Activated T-cell treated with anti-CD3 and anti-CD28 coated beads, Interleukin-2, amount 50 U/mL, for 1 hour (primary cell): ENCODE results near the gene KCNIP1.

Experiments
- DNase-seq: peaks from one replicate; pipeline ENCODE4 v3.0.0-alpha.2; 2020

Gene KCNIP1

GRCh38 chr5:170509348-170509660 lies 5.5 kb downstream of the KCNIP1 start:
- no peak for DNase-seq

- DNase-seq, result no peak
These were observed 6.3 kb downstream of the KCNIP1 start for GRCh38 chr5:170510126-170510525.

GRCh38 chr5:170510559-170510958 lies 6.7 kb downstream of the KCNIP1 start:
- DNase-seq, result no peak

- DNase-seq, result no peak
These were observed 7.9 kb downstream of the KCNIP1 start for GRCh38 chr5:170511551-170512258.

- DNase-seq, result no peak
These were observed 10.2 kb downstream of the KCNIP1 start for GRCh38 chr5:170513856-170514525.

- no peak for DNase-seq
These were observed 13.6 kb downstream of the KCNIP1 start for GRCh38 chr5:170517411-170517810.

- no peak for DNase-seq
These were observed 14.5 kb downstream of the KCNIP1 start for GRCh38 chr5:170518277-170518676.

- DNase-seq, result no peak
These were observed 15.7 kb downstream of the KCNIP1 start for GRCh38 chr5:170519549-170519948.

GRCh38 chr5:170520372-170520771 lies 16.6 kb downstream of the KCNIP1 start:
- DNase-seq, result no peak

- no peak for DNase-seq
These were observed 18.7 kb downstream of the KCNIP1 start for GRCh38 chr5:170522211-170523141.

GRCh38 chr5:170523142-170523551 lies 19.3 kb downstream of the KCNIP1 start:
- no peak for DNase-seq

- DNase-seq, result no peak
These were observed 20.0 kb downstream of the KCNIP1 start for GRCh38 chr5:170523830-170524229.

GRCh38 chr5:170524576-170524975 lies 20.8 kb downstream of the KCNIP1 start:
- DNase-seq, result no peak

- DNase-seq, result no peak
These were observed 21.8 kb downstream of the KCNIP1 start for GRCh38 chr5:170525470-170526211.

GRCh38 chr5:170527991-170528390 lies 24.2 kb downstream of the KCNIP1 start:
- DNase-seq, result no peak

GRCh38 chr5:170528976-170529375 lies 25.2 kb downstream of the KCNIP1 start:
- no peak for DNase-seq

- no peak for DNase-seq
These were observed 29.1 kb downstream of the KCNIP1 start for GRCh38 chr5:170532935-170533334.

GRCh38 chr5:170533383-170533782 lies 29.6 kb downstream of the KCNIP1 start:
- no peak for DNase-seq

- DNase-seq, result no peak
These were observed 30.4 kb downstream of the KCNIP1 start for GRCh38 chr5:170534177-170534576.

- no peak for DNase-seq
These were observed 31.1 kb downstream of the KCNIP1 start for GRCh38 chr5:170534941-170535340.

- no peak for DNase-seq
These were observed 32.7 kb downstream of the KCNIP1 start for GRCh38 chr5:170536525-170536924.

- no peak for DNase-seq
These were observed 33.8 kb downstream of the KCNIP1 start for GRCh38 chr5:170537451-170538095.

GRCh38 chr5:170538096-170538465 lies 34.3 kb downstream of the KCNIP1 start:
- DNase-seq, result no peak
